B cell (primary cell): ENCODE measurements around the gene RNASE4.

Experiments
- EZH2 ChIP-seq: IDR thresholded peaks from 2 replicates; pipeline ENCODE4 v1.6.1; 2012; ENCODE audit warnings: borderline replicate concordance, low read depth, mild to moderate bottlenecking, moderate library complexity, low read length; ENCODE audit not compliant: insufficient read depth, poor library complexity, severe bottlenecking
- TF ChIP-seq, protein P1 (sequence below): fragments of 200-600 bp; IDR thresholded peaks from one replicate; pipeline ENCODE4 v1.8.0; 2022; ENCODE audit warnings: antibody characterized with exemption, mild to moderate bottlenecking

- TF ChIP-seq, protein P1, sequence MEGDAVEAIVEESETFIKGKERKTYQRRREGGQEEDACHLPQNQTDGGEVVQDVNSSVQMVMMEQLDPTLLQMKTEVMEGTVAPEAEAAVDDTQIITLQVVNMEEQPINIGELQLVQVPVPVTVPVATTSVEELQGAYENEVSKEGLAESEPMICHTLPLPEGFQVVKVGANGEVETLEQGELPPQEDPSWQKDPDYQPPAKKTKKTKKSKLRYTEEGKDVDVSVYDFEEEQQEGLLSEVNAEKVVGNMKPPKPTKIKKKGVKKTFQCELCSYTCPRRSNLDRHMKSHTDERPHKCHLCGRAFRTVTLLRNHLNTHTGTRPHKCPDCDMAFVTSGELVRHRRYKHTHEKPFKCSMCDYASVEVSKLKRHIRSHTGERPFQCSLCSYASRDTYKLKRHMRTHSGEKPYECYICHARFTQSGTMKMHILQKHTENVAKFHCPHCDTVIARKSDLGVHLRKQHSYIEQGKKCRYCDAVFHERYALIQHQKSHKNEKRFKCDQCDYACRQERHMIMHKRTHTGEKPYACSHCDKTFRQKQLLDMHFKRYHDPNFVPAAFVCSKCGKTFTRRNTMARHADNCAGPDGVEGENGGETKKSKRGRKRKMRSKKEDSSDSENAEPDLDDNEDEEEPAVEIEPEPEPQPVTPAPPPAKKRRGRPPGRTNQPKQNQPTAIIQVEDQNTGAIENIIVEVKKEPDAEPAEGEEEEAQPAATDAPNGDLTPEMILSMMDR: no peak
- no peak for TF ChIP-seq EZH2
These were observed 42.2 kb downstream of the RNASE4 start for GRCh38 chr14:20726531-20726930.
